ENCODE data around the gene MAPK8IP1.

- TF ChIP-seq POLR2A (IDR thresholded peaks at IDR 0.05) (no peak), CTCF (IDR thresholded peaks at IDR 0.05) (no peak)
Observed at GRCh38 chr11:45913514-45913913, 28.1 kb downstream of the MAPK8IP1 start.

All from thyroid gland (tissue), 4 donors.